Activated CD8-positive, alpha-beta memory T cell treated with anti-CD3 and anti-CD28 coated beads for 36 hours (primary cell): Measurements from ENCODE around the gene ARID5B. TPM values are rescaled to one million over a fixed set of nuclear protein-coding genes. Genes with fewer than 3 reads are reported as not detected.
"Not testable (repeated sequence)": the region's sequence is repeated elsewhere in the genome, so short reads cannot be mapped to it uniquely, and the experiment has no call there.

Experiments
- CTCF ChIA-PET: fragments of 350-600 bp; sonication (Branson Sonifier 250); formaldehyde crosslinking; loops from one replicate; lab custom pipeline; 2021; ENCODE audit warnings: antibody characterized with exemption; lab: Charles Lee
- POLR2A ChIA-PET: fragments of 350-600 bp; sonication (Branson Sonifier 250); formaldehyde crosslinking; loops from one replicate; lab custom pipeline; 2021; ENCODE audit warnings: antibody characterized with exemption; lab: Charles Lee
- total RNA-seq, 2 experiments: library from RNA; stranded (reverse); gene quantifications; one replicate each; pipeline ENCODE4 v1.2.3, GENCODE V29; 2021

ARID5B gene
- total RNA-seq, 2 experiments from 2014 or later, result 33.1 to 33.4 TPM

GRCh38 chr10:61965703-61966395 lies 64.3 kb downstream of the ARID5B start:
- POLR2A ChIA-PET, result no interaction called here
- CTCF ChIA-PET, result no interaction called here

- ChIA-PET CTCF (interaction anchor here (1.1 to 1.4 kb wide), 2 partner anchors 8 to 21 kb away, joined by 4 to 5 read pairs; no protein-coding TSS in a partner anchor), POLR2A (interaction anchor here (0.6 kb wide), 1 partner anchor 66 kb away, joined by 4 read pairs; the partner anchor contains the start of gene ARID5B)
Measured at GRCh38 chr10:61967298-61967697, 65.8 kb downstream of the ARID5B start.

GRCh38 chr10:61970182-61971002 lies 68.9 kb downstream of the ARID5B start:
- ChIA-PET CTCF (interaction anchor here (0.6 kb wide), 1 partner anchor 23 kb away, joined by 4 read pairs; no protein-coding TSS in a partner anchor), POLR2A (interaction anchor here (0.7 kb wide), 1 partner anchor 67 kb away, joined by 3 read pairs; no protein-coding TSS in a partner anchor)

DNA sequence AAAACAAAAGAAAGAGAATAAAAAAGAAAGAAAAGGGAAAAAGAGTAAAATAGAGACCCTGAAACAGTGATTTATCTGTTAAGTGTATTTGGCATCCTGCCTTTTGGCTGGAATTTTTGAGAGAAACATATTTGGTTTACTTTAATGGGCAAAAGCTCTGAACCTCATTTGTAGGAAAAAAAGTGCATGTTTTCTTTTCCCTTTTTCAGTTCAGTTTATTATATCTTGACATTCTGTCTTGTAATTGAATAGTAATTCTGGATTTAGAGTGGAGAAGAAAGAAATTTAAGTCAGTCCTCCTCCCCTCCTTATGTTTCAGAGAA lies 69.5 kb downstream of the ARID5B start:
- CTCF ChIA-PET, result interaction anchor here (0.6 kb wide), 1 partner anchor 24 kb away, joined by 4 read pairs; no protein-coding TSS in a partner anchor

DNA sequence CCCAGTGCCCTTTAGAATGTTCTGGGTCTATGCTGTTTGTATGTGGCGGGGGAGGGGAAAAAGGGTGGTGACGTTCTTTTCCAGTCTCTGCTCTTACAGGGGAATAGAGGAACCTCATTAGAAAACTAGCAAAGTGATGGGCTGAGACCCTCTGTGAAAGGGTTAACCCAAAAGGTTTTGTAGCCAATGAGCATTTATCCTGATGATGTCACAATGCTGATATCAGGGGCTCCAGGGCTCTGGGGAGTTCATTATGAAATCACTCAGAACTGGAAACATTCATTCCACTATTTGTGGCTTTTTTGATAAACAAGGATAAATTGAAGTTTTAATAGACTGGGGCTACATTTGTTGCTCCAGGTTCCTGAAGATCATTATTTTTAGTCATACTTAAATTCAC lies 71.7 kb downstream of the ARID5B start:
- POLR2A ChIA-PET, result no interaction called here
- CTCF ChIA-PET, result no interaction called here

More for the DNA sequence above, 69.5 kb downstream of the ARID5B start:
- POLR2A ChIA-PET, result no interaction called here

GRCh38 chr10:61973906-61974305 lies 72.4 kb downstream of the ARID5B start:
- CTCF ChIA-PET, result no interaction called here
- POLR2A ChIA-PET, result no interaction called here

- POLR2A ChIA-PET, result no interaction called here
- CTCF ChIA-PET, result no interaction called here
Measured at GRCh38 chr10:61974601-61975390, 73.3 kb downstream of the ARID5B start.

DNA sequence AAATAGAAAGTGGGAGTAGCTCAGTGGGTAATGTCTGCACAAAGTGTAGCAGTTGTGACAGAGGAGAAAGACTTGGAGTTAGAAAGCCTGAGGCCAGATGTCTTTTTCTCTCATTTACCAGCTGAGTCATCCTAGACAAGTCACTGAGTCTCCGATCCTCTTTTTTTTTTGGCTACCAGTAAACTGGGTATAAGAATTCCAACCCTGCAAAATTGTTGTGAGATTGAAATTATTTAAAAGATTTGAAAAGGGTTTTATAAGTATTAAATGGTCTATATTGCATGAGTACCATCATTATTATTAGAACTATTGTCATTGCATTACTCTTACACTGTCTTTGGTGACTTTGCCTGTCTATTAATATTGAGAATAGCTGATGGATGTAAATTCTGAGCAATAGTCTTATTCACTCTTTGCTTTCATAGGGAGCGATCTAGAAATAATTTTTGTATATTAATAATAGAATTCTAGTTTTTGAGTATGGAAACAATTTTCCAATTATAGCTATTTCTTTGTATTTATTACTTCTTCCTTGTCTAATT lies 74.0 kb downstream of the ARID5B start:
- CTCF ChIA-PET, result interaction anchor here (0.6 to 1.0 kb wide), 2 partner anchors 8 to 50 kb away, joined by 3 to 4 read pairs; no protein-coding TSS in a partner anchor
- POLR2A ChIA-PET, result interaction anchor here (1.1 kb wide), 1 partner anchor 37 kb away, joined by 3 read pairs; no protein-coding TSS in a partner anchor

DNA sequence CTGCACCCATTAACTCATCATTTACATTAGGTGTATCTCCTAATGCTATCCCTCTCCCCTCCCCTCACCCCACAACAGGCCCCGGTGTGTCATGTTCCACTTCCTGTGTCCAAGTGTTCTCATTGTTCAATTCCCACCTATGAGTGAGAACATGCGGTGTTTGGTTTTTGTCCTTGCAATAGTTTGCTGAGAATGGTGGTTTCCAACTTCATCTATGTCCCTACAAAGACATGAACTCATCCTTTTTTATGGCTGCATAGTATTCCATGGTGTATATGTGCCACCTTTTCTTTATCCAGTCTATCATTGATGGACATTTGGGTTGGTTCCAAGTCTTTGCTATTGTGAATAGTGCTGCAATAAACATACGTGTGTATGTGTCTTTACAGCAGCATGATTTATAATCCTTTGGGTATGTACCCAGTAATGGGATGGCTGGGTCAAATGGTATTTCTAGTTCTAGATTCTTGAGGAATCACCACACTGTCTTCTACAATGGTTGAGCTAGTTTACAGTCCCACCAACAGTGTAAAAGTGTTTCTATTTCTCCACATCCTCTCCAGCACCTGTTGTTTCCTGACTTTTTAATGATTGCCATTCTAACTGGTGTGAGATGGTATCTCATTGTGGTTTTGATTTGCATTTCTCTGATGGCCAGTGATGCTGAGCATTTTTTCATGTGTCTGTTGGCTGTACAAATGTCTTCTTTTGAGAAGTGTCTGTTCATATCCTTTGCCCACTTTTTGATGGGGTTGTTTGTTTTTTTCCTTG lies 75.6 kb downstream of the ARID5B start:
- CTCF ChIA-PET, result not testable (repeated sequence)

GRCh38 chr10:61978965-61979364 lies 77.5 kb downstream of the ARID5B start:
- ChIA-PET POLR2A (no interaction called here), CTCF (no interaction called here)

More for the DNA sequence above, 75.6 kb downstream of the ARID5B start:
- POLR2A ChIA-PET, result not testable (repeated sequence)

- ChIA-PET CTCF (no interaction called here), POLR2A (no interaction called here)
Measured at GRCh38 chr10:61981460-61981859, 80.0 kb downstream of the ARID5B start.

DNA sequence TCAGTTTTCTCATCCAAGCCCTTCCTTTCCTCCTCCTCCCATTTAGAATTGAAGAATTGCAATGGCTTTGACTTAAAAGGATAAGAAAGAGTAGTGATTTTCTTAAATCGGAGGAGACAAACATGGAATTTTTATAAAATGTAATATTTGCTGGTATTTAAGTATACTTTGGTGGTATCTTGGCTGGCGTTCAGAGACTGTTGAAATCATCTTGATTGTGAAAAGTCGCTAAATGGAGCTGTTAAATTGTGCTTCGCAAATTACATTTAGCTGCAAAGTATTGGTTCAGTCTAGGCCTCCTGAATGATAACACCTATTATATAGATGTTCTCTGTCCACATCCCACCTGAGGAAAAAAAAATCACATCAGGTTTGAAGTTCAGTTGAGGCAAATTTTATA lies 81.8 kb downstream of the ARID5B start:
- ChIA-PET CTCF (no interaction called here), POLR2A (no interaction called here)

DNA sequence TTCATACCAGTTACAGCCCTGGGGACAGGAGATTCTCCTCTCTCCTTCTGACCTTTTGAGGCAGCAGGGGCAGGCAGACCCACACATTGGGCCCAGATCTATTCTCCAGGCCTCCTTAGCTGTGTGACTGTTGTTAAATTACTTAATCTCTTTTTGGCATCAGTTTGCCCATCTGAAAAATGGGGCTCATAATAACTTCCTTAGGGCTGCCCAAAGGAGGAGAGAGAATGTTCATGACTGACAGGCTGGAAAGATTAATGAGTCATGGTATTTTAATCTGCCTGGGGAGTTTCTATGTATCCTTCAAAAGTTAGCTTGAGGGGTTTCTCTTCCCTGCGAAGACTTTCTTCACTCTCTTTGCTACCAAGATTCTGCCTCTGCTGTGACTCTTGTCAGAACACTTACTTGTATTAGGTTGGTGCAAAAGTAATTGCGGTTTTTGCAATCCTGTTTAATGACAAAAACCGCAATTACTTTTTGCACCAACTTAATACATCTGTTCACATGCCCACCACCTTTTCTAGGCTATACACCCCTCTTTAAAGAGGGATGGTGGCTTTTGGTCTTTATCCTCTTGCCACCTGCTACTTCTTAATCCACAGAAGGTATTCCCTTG lies 83.4 kb downstream of the ARID5B start:
- ChIA-PET CTCF (no interaction called here), POLR2A (no interaction called here)

DNA sequence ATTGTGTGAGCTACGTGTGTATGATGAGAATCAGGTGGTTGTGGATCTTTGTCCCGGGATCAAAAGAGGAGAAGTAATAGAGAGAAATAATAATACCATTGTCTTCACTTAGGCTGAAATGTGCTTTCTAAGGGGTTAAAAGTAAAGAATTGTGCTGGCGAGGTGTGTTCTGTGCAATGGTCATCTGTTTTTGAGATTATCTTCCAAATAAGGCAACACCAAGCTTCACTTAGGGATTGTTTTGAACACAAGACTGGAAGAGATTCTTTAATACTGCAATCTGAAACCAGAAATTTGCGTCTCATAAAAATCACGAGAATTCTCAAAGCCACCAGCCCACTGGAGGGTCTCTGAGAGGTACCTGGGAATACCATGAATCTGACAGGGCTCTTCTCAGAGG lies 84.2 kb downstream of the ARID5B start:
- ChIA-PET POLR2A (interaction anchor here (0.9 kb wide), 1 partner anchor 43 kb away, joined by 3 read pairs; no protein-coding TSS in a partner anchor), CTCF (no interaction called here)

DNA sequence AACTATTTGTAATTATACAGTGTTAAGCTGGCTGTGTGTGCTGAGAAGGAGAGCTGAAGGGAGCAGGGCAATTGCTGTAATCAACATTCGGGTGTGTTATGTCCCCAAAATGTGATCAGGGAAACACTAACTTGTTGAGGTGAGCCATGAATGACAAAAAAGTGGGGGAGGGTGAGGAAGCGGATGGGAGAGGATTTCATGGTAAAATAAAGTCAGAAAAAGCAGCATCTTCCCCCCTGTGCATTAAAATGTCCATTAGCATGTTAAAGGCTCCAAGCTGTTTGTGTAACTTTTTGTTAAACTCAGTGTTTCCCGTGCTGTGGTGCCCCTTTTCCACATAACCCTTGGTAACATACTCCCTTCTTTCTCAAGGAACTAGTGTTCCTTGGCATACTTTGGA lies 84.9 kb downstream of the ARID5B start:
- ChIA-PET CTCF (interaction anchor here (3.6 kb wide), 1 partner anchor 64 kb away, joined by 14 read pairs; no protein-coding TSS in a partner anchor), POLR2A (interaction anchor here (0.9 kb wide), 1 partner anchor 44 kb away, joined by 3 read pairs; no protein-coding TSS in a partner anchor)

DNA sequence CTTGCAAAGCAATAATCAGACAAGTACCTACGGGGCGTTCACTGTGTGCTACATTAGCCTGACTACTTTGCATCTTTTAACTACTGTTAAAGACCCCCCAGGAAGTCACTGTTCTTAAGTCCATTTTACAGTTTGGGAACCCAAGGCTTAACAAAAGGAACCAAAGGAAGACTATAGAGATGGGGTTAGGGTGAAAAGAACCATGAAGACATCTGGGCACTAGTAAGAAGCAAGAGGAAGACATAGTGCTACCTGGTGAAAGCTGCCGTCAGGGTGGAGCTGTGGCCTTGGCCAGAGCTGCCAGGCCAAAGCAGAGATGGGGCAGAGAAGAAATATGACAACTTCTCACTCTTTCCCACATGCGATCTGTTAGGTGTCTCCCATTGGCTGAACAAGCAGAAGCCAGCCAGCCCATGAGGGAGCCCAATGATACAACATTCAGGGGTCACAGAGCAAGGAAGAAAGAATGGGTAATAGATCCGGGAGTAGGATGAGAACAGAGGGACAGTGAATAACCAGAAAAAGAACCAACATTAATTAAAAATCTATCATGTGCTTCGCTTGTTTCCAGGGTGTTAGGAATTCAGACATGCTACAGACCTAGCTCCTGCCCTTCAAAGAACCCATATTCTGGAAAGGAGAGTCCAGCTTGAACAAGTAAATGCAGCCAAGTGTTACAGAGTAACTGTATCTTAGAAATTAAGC lies 85.4 kb downstream of the ARID5B start:
- ChIA-PET POLR2A (interaction anchor here (1.8 to 1.9 kb wide), 2 partner anchors 36 to 63 kb away, joined by 6 to 11 read pairs; no protein-coding TSS in a partner anchor), CTCF (interaction anchor here (1.3 to 3.6 kb wide), 2 partner anchors 63 to 258 kb away, joined by 4 to 14 read pairs; no protein-coding TSS in a partner anchor)

DNA sequence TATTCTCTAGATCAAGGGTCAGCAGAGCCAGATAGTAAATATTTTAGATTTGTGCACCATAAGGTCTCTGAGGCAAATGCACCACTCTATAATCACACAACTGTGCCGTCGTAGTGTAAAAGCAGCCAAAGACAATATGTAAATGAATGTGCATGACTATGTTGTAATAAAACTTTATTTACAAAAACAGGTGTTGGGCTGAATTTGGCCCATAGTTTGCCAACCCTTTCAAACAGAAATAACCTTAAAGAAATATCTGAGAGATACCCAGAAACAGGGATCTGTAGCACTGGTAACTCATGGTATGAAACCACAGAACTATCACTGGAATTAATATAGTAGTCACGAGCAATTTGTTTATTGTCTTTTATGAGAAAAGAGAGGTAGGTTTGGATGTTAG lies 86.0 kb downstream of the ARID5B start:
- CTCF ChIA-PET, result interaction anchor here (0.6 to 3.6 kb wide), 7 partner anchors 20 to 258 kb away, joined by 3 to 14 read pairs (median 5); no protein-coding TSS in a partner anchor

More for the DNA sequence above, 86.0 kb downstream of the ARID5B start:
- POLR2A ChIA-PET, result interaction anchor here (1.0 to 1.9 kb wide), 6 partner anchors 14 to 88 kb away, joined by 3 to 11 read pairs (median 6); no protein-coding TSS in a partner anchor
